Cardiac septum (tissue), 1 donor: ENCODE data around the gene SKOR1. TPM values are rescaled to one million over a fixed set of nuclear protein-coding genes. Genes with fewer than 3 reads are reported as not detected.

ENCODE experiments used
- DNase-seq: peaks from one replicate; pipeline ENCODE4 v3.0.0-alpha.2; 2020; ENCODE audit warnings: low spot score
- intact Hi-C: fragments of 100-400 bp; cut with DNase I; formaldehyde crosslinking; loops from one replicate; pipeline ENCODE4 v1.14.0; 2022
- total RNA-seq: library from RNA; stranded (reverse); fragmentation: NEBNext Ultra II Directional; extraction: Animal tissue kit (Norgen Biotek cat#: 25700); gene quantifications from one replicate; pipeline ENCODE4 v1.2.1, GENCODE V29; 2021
- donor health status: DM: no; HTN: no; CAD: no.

Gene SKOR1
- total RNA-seq, 1 donor from 2014 or later = 0.24 TPM

- intact Hi-C loops = no loop called here
- DNase-seq = no peak
Measured at GRCh38 chr15:67792250-67792942, 32.9 kb upstream of the SKOR1 start.

- intact Hi-C loops = no loop called here
- DNase-seq = no peak
Measured at GRCh38 chr15:67794832-67795574, 30.3 kb upstream of the SKOR1 start.

- peak; percentile 67 for DNase-seq
- intact Hi-C loops = no loop called here
Measured at GRCh38 chr15:67796196-67797127, 28.8 kb upstream of the SKOR1 start.

GRCh38 chr15:67799801-67800205 is 25.5 kb upstream of the SKOR1 start:
- intact Hi-C loops = no loop called here
- no peak for DNase-seq

- intact Hi-C loops = no loop called here
- DNase-seq = no peak
Measured at GRCh38 chr15:67801142-67801541, 24.2 kb upstream of the SKOR1 start.

GRCh38 chr15:67801926-67802914 is 23.1 kb upstream of the SKOR1 start:
- DNase-seq = peak; percentile 63
- intact Hi-C loops = no loop called here

- DNase-seq = peak; percentile 68
- intact Hi-C loops = no loop called here
Measured at GRCh38 chr15:67803299-67803698, 22.0 kb upstream of the SKOR1 start.

- intact Hi-C loops = no loop called here
- no peak for DNase-seq
Measured at GRCh38 chr15:67803996-67804843, 21.1 kb upstream of the SKOR1 start.

GRCh38 chr15:67805008-67805665 is 20.2 kb upstream of the SKOR1 start:
- intact Hi-C loops = no loop called here
- DNase-seq = peak; percentile 53

- no peak for DNase-seq
- intact Hi-C loops = no loop called here
Measured at GRCh38 chr15:67805666-67806516, 19.4 kb upstream of the SKOR1 start.

GRCh38 chr15:67806536-67806935 is 18.8 kb upstream of the SKOR1 start:
- intact Hi-C loops = no loop called here
- DNase-seq = peak; percentile 74

- intact Hi-C loops = no loop called here
- DNase-seq = no peak
Measured at GRCh38 chr15:67807141-67807540, 18.2 kb upstream of the SKOR1 start.

GRCh38 chr15:67807836-67808235 is 17.5 kb upstream of the SKOR1 start:
- intact Hi-C loops = no loop called here
- DNase-seq = peak; percentile 24

- intact Hi-C loops = no loop called here
- DNase-seq = peak; percentile 26
Measured at GRCh38 chr15:67808821-67809220, 16.5 kb upstream of the SKOR1 start.

GRCh38 chr15:67809441-67809840 is 15.9 kb upstream of the SKOR1 start:
- intact Hi-C loops = no loop called here
- peak; percentile 65 for DNase-seq

- intact Hi-C loops = no loop called here
- DNase-seq = peak; percentile 41
Measured at GRCh38 chr15:67809866-67810265, 15.4 kb upstream of the SKOR1 start.

- intact Hi-C loops = no loop called here
- DNase-seq = peak; percentile 70
Measured at GRCh38 chr15:67812241-67812644, 13.1 kb upstream of the SKOR1 start.
